ENCODE results near the gene SLC29A4.
"Not testable (repeated sequence)": the region's sequence is repeated elsewhere in the genome, so short reads cannot be mapped to it uniquely, and the experiment has no call there.

DNA sequence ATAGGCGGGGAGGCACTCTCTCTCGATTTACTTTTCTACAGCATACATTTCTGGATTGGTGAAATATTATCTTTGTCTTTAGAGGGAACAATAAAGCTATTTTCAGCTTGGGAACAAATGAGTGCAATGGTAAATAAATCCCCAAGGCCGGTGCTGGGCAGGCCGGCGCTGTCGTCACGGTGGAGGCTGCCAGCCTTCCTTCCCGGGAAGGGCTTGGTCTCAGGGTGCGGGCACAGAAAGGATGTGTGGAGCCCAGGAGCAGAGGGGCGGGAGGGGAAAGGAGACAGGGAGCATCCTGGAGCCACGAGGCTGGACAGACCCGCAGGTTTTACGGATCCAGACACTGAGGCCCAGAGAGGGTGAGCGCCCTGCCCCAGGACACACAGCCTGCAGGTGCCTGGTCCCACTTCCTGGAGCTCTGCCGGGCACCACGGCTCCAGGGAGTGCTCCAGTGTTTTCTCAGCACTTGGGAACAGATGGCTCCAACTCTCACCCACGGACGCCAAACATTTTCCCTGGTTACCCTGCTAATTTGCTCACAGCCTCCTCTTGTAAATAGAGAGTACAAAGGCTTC, 8.8 kb upstream of the SLC29A4 start:
- TF ChIP-seq, protein P1, sequence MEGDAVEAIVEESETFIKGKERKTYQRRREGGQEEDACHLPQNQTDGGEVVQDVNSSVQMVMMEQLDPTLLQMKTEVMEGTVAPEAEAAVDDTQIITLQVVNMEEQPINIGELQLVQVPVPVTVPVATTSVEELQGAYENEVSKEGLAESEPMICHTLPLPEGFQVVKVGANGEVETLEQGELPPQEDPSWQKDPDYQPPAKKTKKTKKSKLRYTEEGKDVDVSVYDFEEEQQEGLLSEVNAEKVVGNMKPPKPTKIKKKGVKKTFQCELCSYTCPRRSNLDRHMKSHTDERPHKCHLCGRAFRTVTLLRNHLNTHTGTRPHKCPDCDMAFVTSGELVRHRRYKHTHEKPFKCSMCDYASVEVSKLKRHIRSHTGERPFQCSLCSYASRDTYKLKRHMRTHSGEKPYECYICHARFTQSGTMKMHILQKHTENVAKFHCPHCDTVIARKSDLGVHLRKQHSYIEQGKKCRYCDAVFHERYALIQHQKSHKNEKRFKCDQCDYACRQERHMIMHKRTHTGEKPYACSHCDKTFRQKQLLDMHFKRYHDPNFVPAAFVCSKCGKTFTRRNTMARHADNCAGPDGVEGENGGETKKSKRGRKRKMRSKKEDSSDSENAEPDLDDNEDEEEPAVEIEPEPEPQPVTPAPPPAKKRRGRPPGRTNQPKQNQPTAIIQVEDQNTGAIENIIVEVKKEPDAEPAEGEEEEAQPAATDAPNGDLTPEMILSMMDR (IDR thresholded peaks at IDR 0.05), result not testable (repeated sequence)
- TF ChIP-seq EP300, POLR2AphosphoS5 (IDR thresholded peaks at IDR 0.05): not testable (repeated sequence)

All from suprapubic skin (tissue), 4 donors.